Measurements from ENCODE around the gene DLX5.

Gene DLX5

DNA sequence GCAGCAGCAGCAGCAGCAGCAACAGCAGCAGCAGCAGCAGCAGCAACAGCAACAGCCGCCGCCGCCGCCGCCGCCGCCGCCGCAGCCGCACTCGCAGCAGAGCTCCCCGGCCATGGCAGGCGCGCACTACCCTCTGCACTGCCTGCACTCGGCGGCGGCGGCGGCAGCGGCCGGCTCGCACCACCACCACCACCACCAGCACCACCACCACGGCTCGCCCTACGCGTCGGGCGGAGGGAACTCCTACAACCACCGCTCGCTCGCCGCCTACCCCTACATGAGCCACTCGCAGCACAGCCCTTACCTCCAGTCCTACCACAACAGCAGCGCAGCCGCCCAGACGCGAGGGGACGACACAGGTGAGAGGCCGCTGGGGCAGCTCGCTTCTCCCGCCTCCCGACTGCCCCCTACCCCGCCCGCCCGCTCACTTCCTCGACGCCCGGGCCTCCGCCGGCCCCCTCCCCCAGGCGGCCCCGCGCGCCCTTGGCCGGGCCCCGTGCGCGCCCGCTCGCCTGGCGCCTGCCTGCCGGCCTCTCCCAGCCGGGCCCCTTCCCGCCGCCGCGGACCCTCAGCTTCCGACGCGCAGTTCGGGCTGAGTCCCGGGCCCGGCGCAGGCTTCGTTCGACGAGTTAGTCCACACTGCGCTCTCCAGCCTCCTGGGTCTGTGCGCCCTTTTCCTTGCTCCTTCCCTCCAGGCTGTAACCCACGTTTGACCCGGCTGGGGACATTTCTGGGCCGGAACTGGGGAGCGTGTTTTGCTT, 18.4 kb downstream of the DLX5 start:
- peak overlapping the region; percentile 34 for H3K4me3 ChIP-seq (ENCODE audit: low read depth, low read length)

DNA sequence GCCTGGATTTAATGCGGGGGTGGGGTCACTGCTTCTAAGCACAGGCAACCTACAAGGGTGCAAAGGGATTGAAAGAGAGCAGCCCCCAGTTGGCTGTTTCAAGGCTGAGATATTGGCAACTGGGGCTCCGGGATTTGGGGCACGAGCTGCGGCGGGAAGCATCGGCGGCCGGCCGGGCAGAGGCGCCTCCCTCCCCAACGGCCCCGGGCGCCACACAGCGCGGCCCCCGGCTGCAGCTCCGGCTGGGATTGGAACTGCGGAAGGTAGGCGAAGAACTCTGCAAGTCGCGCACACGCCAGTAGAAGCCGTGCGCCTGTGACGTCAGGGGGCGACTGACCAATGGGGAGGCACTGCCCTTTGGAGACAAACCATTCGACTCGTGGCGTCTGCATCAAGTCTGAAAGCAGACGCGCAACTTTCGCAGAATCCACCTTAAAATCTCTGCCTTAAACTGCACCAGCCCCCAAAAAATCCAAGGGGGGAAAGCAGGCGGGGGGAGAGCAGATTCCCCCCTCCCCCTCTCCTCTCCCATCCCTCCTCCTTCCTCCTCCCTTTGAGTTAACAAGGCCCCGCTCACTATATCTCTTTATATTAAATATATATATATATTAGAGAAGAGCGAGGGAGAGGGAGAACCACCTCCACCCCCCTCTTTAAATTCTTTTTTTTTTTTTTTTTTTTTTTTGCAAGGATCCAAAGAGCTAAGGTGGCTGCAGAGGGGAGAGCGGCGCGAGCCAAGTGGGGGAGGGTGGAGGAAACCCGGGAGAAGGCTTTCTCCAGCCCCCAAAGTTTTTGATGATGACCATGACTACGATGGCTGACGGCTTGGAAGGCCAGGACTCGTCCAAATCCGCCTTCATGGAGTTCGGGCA, 19.2 kb downstream of the DLX5 start, which contains the start of gene DLX6:
Gene DLX6, plus strand, starts transcription at position 371 of the 872 bp plus-strand sequence. Its CDS starts 425 bp downstream, at position 796.
- peak within 1 kb of the TSS; percentile 34 for H3K4me3 ChIP-seq (ENCODE audit: low read depth, low read length)

DNA sequence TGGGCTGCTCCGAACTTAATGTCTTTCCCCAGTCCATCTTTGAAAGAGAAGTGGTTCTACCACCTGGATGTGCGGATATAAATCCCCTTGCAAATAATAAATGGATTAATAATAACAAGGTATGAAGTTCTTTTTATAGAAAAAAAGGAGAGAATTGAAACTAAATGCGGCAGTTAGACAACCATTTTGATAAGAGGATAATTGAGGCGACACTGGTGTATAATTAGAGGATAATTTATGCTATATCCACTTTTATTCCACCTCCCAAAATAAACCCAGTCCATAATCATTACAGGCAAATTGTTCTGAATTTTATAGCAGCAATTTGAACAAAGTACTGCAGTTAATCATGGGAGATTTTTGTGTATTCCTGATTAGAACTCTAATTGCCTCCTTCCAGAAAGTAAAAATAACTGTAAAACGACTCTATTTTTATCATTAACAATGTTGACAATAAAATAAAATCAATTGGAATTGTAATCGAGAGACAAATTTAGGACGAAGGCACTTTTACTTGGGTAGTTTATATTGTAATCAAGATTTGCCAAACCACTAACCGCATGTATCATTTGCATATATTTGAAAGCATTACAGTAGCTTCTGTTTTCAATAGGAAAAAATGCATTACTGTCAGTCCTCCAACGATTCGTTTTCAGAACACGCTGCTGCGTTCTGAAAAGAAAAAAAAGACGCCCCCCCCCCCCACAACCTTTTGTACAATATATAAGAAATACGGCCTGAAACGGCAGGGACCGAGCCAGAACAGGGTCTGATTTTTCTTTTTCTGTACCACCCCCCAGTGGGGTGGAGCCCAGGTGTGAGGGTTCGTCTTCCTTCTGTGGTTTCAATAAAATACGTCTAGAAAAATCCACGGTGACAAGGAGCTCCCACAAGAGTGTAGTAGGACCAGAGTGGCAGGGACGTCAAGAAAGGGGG, 20.1 kb downstream of the DLX5 start:
- peak overlapping the region; percentile 1 for H3K4me3 ChIP-seq (ENCODE audit: low read depth, low read length)

DNA sequence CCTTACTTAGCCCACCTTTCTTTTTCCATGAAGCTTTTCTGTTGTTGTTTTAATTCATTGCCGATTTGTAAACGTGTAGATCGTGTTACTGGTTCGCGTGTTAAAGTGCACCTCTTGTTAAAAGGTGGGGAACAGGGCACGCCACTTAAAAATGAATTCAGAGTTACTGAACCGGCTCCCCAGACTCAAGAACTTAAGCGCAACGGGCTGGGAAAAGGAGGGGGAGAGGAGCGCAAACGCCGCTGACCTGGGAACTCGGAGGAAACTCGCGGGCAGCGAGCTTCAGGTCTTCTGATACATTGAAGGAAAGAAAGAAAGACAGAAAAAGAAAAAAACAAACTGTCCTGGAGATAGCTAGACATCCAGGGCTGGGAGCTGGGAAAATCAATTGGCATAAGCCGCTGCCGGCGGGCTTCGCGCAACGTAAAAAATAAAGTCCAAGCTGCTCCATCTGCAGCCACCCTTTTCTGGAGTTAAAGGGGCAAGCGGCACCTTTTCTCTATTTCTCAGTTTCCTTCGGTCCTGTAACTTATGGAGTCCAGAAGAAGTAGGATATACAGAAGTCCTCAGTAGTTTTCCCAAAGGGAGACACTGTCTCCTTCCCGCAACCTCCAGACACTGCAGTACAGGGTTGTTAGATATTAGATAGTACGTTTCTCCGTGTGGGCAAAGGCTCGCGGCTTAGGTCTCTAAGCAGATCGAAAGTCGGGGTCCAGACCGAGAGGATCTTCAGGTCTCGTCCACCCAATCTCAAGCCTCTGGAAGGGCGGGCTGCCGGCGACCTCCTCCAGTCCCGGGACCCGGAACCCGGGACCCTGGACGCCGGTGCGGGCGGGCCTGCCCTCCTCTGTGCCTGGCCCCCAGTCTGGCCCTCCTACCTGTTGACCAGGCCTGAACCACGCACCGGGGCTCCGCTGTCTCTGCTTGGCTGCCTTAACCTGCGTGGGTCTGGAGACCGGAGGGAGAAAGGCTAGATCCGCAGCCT, 21.1 kb downstream of the DLX5 start:
- H3K4me3 ChIP-seq (ENCODE audit: low read depth, low read length), result no peak overlapping the region

DNA sequence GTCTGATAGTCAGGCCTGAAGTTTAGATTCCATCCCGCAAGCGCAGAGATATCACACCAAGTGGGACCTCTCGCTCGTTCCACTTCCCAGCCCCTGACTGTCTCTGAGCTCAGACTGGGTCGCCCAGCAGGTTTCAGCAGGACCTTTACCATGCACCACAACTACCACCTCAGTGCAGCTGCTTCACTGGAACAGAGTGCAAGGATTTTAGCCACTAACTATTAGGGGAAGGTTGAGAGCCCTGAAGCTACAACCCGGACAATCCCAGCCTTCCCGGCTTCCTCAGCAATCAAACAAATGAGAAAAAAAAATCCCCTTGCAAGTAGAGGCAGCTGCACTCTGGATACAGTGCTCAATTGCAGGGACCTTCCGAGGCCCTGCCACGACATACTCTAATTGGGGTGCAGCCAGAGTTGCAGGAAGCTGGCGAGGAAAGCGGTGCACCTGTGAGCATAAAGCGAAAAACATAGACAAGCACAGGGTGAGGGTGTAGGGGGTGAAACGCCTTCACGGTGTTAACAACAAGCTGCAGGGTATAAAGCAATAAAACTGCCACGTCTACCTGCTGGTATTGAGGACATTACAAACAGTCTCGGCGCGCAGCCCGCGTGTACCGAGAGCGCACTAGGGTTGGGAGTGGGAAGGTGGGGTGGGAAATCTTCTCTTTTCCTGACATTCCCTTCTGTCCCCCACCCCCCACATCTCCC, 21.9 kb downstream of the DLX5 start:
- no peak overlapping the region for H3K4me3 ChIP-seq (ENCODE audit: low read depth, low read length)

DNA sequence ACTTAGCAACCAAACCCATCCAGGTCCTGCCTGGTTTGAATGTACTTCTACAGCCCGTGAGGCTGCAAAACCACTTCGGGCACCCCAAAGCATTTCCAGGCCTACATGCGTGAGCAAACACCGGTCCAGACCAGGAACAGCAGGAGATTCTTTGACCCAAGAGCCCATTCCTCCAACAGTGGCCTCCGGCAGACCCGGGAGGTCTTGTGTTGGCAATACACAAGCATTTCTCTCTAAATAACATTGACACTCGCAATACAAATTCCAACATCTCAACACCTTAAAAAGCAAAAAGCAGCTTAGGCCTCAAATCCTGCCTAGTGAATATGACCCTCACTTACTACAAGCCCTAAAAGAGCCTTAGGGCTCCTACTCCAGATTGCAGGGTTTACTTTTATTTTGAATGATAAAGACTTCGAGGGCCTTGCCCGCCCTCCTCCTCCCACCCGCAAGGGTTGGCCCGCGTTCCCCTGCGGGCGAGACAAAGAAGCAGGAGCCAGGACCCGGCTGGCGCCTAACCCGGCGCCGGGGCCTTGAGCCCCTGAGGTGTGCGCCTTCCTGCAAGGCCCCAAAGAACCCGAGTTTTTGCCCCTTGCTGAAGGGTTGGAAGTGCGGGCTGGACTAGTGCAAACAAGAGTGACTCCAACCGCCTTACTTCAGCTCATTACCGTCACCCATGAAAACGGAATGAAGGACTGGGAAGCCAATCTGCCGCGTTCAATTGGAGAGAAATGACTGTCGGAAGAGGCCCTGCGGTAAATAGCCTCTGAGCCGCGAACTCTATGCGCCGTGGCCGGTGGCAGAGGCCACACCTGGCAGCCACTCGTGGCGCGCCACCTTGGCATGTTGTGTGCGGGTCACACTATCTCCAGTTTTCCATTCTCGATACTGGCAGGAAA, 22.7 kb downstream of the DLX5 start:
- H3K4me3 ChIP-seq (ENCODE audit: low read depth, low read length), result no peak overlapping the region

DNA sequence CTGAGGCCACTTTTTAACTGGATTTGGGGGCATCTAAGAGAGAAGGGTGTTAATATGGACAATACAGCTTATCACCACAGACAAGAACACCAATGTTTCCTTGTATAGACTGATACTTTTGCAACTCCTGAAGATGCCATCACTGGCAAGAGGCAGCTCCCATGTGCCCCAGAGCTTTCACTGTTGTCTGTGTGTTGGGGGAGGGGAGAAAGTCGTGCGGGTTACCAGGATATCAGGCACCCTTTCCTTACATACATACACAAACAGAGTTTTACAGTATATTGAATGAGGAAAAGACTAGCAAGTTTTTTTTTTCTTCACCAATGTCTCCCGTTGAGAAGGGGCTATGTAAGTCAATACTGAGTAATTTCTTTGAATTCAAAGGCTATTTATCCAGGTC, 23.4 kb downstream of the DLX5 start:
- H3K4me3 ChIP-seq (ENCODE audit: low read depth, low read length), result no peak overlapping the region

DNA sequence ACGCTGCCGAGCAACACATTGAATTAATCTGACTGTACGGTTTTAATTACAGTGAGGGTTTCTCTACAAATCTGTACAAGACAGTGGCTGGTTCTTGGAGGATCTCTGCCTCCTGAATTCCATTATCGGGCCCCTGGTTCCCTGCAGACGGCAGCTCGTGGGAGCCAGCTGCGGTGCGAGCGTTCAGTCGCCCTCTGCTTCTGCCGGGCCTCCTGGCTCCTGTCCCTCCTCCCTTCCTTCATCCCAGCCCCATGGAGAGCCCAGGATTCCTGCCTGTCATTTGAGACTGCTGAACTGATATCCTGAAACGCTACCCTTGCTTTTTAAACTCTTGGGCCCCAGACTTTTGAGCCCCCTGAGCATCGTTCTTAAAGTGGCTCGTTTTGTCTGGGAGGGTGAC, 25.9 kb downstream of the DLX5 start:
- H3K4me3 ChIP-seq (ENCODE audit: low read depth, low read length), result no peak overlapping the region

DNA sequence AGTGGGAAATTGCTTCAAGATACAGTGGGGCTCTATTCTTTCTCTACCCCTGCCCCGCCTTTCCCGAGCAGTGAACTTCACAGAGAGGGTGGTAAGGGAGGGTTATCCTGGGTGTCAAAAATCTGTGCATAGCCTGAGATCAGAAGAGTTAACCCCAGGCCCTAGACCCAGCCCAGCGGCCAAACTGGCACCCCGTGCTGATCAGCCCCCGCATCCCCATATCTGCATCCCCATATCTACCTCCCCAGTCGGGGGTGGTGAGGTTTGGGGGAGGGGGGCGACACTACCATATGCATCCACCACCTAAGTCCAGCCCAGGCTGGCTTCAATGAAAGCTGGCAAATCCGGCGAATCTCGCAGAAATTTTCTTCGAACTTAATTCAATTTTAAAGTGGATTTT, 26.3 kb downstream of the DLX5 start:
- H3K4me3 ChIP-seq (ENCODE audit: low read depth, low read length), result no peak overlapping the region

GRCh38 chr7:96997512-96998032, 27.1 kb downstream of the DLX5 start:
- H3K4me3 ChIP-seq (ENCODE audit: low read depth, low read length), result no peak overlapping the region

DNA sequence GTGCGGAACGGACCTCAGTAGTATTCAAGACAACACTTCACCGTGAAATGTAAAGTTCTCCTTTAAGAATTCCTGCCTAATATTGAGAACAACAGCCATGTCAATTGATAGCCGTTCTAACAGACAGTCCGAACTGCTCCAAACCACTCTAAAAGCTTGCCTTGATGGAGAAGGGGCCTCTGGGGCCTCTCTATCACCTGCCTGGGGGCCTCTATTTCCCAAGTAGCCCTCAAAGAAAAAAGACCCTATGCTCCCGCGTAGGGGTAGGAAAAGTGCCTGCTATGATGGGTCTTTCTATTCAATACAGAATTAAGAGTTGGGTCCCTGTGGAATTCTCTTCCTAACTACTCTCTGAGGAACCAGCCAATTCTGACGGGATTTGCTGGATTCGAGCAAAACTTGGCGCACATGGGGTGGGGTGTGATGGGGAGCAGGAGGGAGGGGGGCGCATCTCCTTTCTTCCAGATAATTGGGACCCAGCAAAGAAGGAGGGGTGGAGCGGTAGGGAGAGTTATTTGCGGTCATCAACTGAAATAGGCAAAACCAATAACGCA, 27.6 kb downstream of the DLX5 start:
- no peak overlapping the region for H3K4me3 ChIP-seq (ENCODE audit: low read depth, low read length)

DNA sequence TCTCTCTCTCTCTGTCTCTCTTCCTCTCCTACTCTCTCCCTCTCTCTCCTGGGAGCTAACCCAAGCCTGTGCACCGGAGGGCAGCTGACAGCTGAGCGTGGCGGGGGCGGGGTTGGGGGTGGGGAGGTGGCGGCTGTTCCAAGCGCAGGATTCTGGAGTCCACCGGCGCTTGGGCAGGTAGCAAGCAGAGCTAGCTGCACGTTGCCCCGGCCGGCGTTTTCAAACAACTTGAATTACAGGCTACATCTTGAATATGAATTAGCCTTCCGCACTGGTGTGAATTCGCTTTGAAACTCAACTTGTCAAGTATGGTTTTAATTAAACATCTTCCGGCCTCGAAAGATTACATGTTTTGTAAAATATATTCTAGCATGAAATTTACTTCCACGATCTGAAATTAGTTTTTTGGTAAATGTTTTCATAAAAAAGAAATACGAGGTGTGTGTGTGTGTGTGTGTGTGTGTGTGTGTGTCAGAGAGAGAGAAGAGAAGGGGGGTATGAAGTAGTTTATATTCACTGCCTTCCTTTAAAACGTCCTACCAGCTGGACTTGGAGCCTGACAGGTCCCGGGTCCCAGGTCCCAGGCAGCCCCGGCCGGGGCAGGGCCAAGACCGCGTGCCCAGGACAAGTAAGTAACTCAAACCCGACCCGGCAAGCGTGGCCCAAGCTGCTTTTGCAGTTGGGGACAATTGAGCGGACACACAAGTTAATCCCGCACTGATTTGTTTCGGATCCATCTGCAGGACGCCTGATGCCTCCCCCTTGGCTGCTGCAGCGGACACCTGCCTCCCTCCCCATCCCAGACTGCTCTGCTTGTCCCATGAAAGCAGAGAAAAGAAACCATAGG, 28.3 kb downstream of the DLX5 start:
- no peak overlapping the region for H3K4me3 ChIP-seq (ENCODE audit: low read depth, low read length)

DNA sequence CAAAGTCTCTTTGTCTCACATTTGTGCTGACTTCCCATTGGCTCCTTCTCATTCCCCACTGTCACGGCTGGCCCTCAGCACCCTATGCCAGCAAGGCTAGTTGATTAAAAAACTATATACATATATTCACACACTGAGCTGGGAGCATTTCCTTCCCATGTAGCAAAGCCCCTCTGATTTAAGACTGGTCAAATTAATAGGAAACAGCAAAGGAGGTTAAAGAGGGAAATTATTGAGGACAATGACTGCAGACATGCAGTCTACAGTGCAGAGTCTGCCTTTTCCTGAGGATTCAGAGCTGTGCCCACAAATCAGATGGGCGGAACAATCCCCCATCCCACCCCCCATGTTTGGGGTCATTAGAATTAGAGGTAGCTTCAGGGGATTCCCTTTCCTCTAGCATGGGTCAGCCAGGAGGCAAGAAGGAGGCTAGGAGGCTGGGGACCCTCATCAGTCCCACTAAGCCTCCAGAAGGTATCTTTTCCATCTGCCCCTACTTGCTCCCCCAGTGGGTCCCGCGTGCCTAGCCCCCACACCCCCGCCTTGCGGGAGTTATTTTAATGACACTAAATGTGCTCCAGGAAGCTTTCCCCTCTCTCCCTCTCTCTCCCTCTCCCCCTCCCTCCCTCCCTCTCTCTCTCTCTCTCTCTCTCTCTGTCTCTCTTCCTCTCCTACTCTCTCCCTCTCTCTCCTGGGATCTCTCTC, 29.1 kb downstream of the DLX5 start:
- no peak overlapping the region for H3K4me3 ChIP-seq (ENCODE audit: low read depth, low read length)

- no peak overlapping the region for H3K4me3 ChIP-seq (ENCODE audit: low read depth, low read length)
These were observed 30.7 kb downstream of the DLX5 start for GRCh38 chr7:96993980-96994379.

GRCh38 chr7:96993094-96993865, 31.4 kb downstream of the DLX5 start:
- no peak overlapping the region for H3K4me3 ChIP-seq (ENCODE audit: low read depth, low read length)
